Stomach (tissue), 9 donors: ENCODE measurements around the gene HDGFL3. TPM values are rescaled to one million over a fixed set of nuclear protein-coding genes. Genes with fewer than 3 reads are reported as not detected.

Experiments
- DNase-seq, 2 donors: peaks; one replicate each; pipeline versions ENCODE4 v3.0.0 to v3.0.0-alpha.2; 2013 to 2019
- H3K27ac ChIP-seq, 5 donors: fragments of 200-600 bp in 4 of 5; sonication (generic) in 4 of 5; one replicate each; pipeline ENCODE4 v1.5.1; 2013 to 2019; ENCODE audit warnings: mild to moderate bottlenecking in 1 of 5, moderate library complexity in 1 of 5
- H3K27me3 ChIP-seq, 3 donors: fragments of 200-600 bp; sonication (generic); one replicate each; pipeline ENCODE4 v1.5.1; 2017 to 2019; ENCODE audit warnings: mixed run types in 1 of 3
- H3K36me3 ChIP-seq, 4 donors: fragments of 200-600 bp; sonication (generic); 1 replicate in 3 of 4; 2 replicates in 1 of 4; pipeline ENCODE4 v1.5.1; 2016 to 2019
- H3K4me1 ChIP-seq, 4 donors: fragments of 200-600 bp; sonication (generic); one replicate each; pipeline ENCODE4 v1.5.1; 2016 to 2019
- H3K4me3 ChIP-seq, 4 donors: fragments of 200-600 bp; sonication (generic) in 3 of 4; one replicate each; pipeline ENCODE4 v1.5.1; 2016 to 2019; ENCODE audit warnings: mild to moderate bottlenecking in 1 of 4
- H3K9me3 ChIP-seq, 4 donors: fragments of 200-600 bp; sonication (generic); one replicate each; pipeline ENCODE4 v1.5.1; 2016 to 2019
- EP300 ChIP-seq: sonication (generic); formaldehyde crosslinking; IDR thresholded peaks from one replicate; pipeline ENCODE4 v1.6.1; 2017; ENCODE audit warnings: antibody characterized with exemption
- POLR2A ChIP-seq, 4 donors: fragments of 450-650 bp; IDR thresholded peaks; one replicate each; pipeline ENCODE4 v1.6.1; 2016; ENCODE audit warnings: antibody characterized with exemption in 4 of 4, control low read depth in 2 of 4, mild to moderate bottlenecking in 1 of 4, moderate library complexity in 1 of 4
- POLR2AphosphoS5 ChIP-seq, 3 donors: sonication (generic); formaldehyde crosslinking; IDR thresholded peaks; one replicate each; pipeline ENCODE4 v1.6.1; 2016; ENCODE audit warnings: antibody characterized with exemption in 3 of 3
- WGBS, 5 donors: extraction: QIAGEN DNeasy Blood & Tissue Kit in 3 of 5; methylation state at CpG; one replicate each; pipeline versions ENCODE4 v1.1.5 to v1.1.7; 2013 to 2018; 5-methylcytosine and 5-hydroxymethylcytosine counted together
- intact Hi-C: fragments of 100-400 bp; cut with DNase I; formaldehyde crosslinking; loops from one replicate; pipeline ENCODE4 v1.15.1; 2023; ENCODE audit warnings: low total_unique reads
- polyA plus RNA-seq, 3 donors: library from polyadenylated mRNA; stranded (reverse); fragments of 200-250 nt; gene quantifications; one replicate each; pipeline ENCODE4 v1.2.3, GENCODE V29; 2013
- total RNA-seq, 5 donors: library from RNA; depleted of rRNA; stranded (reverse); fragments of >200 nt; gene quantifications; one replicate each; pipeline versions ENCODE4 v1.1.0 to v1.2.3, GENCODE V29; 2014 to 2016
- TF ChIP-seq, protein P1 (sequence below), 7 experiments: fragments of 450-650 bp in 4 of 7; fragments of 200-600 bp in 3 of 7; sonication (generic) in 3 of 7; IDR thresholded peaks; one replicate each; pipeline ENCODE4 v1.5.1; 2016 to 2019; ENCODE audit warnings: antibody characterized with exemption in 7 of 7, control low read depth in 2 of 7, mild to moderate bottlenecking in 1 of 7
- donor health status: healthy with polysubstance abuse.
- donor health status: Bipolar disorder and iron deficiency.
- donor health status: healthy.

HDGFL3 gene
- total and polyA plus RNA-seq, 8 donors, result 4.0 to 110 (median 14.8) TPM

DNA sequence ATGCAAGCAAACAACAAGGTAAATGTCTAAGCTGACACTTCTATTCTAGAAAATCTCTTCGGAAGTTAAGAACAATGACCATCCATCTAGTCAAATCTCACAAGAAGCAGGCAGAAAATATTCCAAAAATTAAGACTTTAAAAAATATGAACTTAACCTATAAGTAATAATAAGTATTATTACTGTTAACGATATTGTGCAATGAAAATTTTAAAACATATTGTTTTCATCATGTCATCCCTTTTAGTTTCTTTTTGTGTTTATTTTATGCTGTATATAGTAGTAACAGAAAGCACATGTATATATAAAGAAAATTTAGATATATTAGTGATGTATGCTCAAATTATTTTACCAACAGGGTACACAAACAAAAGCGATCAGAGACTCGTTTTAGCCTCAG, 4.1 kb downstream of the HDGFL3 start:
- peaks cover 0 to 16% (median 13%) of the 10 kb centered on the region in 3 donors for H3K27me3 ChIP-seq
- no peak overlapping the region for H3K27ac ChIP-seq
- H3K36me3 ChIP-seq, result no peaks in the 10 kb centered on the region
- 88 to 91% (median 88%) methylated on average over 4 of the region's 4 CpGs for WGBS, 5 donors
- TF ChIP-seq POLR2A (IDR thresholded peaks at IDR 0.05) (no peak), POLR2AphosphoS5 (IDR thresholded peaks at IDR 0.05) (no peak), EP300 (no peak)
- TF ChIP-seq, protein P1, sequence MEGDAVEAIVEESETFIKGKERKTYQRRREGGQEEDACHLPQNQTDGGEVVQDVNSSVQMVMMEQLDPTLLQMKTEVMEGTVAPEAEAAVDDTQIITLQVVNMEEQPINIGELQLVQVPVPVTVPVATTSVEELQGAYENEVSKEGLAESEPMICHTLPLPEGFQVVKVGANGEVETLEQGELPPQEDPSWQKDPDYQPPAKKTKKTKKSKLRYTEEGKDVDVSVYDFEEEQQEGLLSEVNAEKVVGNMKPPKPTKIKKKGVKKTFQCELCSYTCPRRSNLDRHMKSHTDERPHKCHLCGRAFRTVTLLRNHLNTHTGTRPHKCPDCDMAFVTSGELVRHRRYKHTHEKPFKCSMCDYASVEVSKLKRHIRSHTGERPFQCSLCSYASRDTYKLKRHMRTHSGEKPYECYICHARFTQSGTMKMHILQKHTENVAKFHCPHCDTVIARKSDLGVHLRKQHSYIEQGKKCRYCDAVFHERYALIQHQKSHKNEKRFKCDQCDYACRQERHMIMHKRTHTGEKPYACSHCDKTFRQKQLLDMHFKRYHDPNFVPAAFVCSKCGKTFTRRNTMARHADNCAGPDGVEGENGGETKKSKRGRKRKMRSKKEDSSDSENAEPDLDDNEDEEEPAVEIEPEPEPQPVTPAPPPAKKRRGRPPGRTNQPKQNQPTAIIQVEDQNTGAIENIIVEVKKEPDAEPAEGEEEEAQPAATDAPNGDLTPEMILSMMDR (IDR thresholded peaks at IDR 0.05), result no peak
- intact Hi-C loops, result no loop called here
- no peak for DNase-seq
- H3K4me3 ChIP-seq, result no peak overlapping the region
- no peaks in the 10 kb centered on the region for H3K9me3 ChIP-seq
- H3K4me1 ChIP-seq, result peaks cover 0 to 63% (median 27%) of the 10 kb centered on the region in 4 donors

DNA sequence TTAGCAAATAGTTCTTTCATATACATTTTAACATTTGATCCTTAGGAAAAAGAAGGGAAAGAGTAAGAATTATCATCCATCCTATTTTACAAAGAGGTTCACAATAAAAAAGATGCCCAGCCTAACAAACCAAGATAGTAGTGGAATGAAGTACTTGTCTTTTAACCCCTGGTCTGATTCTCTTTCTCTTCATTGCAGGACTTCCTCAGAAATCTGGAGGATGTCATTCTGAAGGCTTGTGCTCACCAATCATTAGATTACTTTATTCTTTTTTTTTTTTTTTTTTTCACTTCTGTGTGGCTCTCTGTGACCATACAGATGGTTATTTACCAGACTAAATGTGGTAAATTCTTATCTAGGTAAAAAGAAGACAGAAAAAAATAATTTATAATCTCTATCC, 7.0 kb downstream of the HDGFL3 start:
- Histone ChIP-seq H3K4me3 (no peak overlapping the region), H3K4me1 (peaks cover 0 to 49% (median 13%) of the 10 kb centered on the region in 4 donors), H3K27me3 (no peaks in the 10 kb centered on the region), H3K36me3 (no peaks in the 10 kb centered on the region), H3K27ac (no peak overlapping the region), H3K9me3 (no peaks in the 10 kb centered on the region)
- DNase-seq, result no peak
- intact Hi-C loops, result no loop called here
- TF ChIP-seq EP300, result no peak
- TF ChIP-seq, protein P1 (IDR thresholded peaks at IDR 0.05), result no peak
- no peak for TF ChIP-seq POLR2A (IDR thresholded peaks at IDR 0.05)
- TF ChIP-seq POLR2AphosphoS5 (IDR thresholded peaks at IDR 0.05), result no peak

DNA sequence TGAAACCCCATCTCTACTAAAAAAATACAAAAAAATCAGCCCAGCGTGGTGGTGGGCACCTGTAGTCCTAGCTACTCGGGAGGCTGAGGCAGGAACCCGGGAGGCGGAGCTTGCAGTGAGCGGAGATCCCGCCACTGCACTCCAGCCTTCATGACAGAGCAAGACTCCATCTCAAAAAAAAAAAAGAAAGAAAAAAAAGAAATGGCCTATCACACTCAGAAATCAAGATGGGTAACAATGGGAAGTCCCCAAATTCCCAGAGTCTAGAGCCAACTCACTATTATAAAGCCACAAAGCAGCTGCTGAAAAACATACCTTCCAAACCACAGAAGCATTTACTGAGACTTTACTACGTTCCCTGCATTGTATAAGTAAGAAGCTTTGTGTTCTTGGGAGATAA, 7.5 kb downstream of the HDGFL3 start:
- H3K36me3 ChIP-seq, result no peaks in the 10 kb centered on the region
- H3K4me3 ChIP-seq, result no peak overlapping the region
- H3K27ac ChIP-seq, result no peak overlapping the region
- 87 to 95% (median 89%) methylated on average over 7 of the region's 7 CpGs for WGBS, 5 donors
- TF ChIP-seq, protein P1 (IDR thresholded peaks at IDR 0.05), result no peak
- TF ChIP-seq POLR2A (IDR thresholded peaks at IDR 0.05) (no peak), POLR2AphosphoS5 (IDR thresholded peaks at IDR 0.05) (no peak), EP300 (no peak)
- no peak for DNase-seq
- H3K27me3 ChIP-seq, result no peaks in the 10 kb centered on the region
- intact Hi-C loops, result no loop called here
- peaks cover 0 to 44% (median 11%) of the 10 kb centered on the region in 4 donors for H3K4me1 ChIP-seq
- H3K9me3 ChIP-seq, result no peaks in the 10 kb centered on the region

DNA sequence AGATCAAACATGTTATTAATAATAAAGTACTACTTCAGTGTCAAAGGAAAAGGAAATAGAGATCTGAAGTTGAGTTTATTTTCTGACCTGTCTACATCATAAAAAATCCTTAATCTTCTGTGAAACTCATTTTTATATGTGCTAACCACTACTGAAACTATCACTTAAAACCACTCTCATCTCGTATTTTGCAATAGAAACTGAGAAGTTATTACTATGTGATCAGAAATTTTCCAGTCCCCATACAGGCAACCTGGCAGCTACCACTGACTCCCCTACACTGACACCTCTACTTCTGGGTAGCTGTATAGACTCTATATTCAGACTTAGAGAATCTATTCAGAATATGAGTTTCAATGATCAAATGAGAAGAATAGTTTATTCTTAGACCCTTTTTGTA, 8.3 kb downstream of the HDGFL3 start:
- Histone ChIP-seq H3K27me3 (no peaks in the 10 kb centered on the region), H3K36me3 (no peaks in the 10 kb centered on the region), H3K4me1 (peaks cover 0 to 38% (median 7%) of the 10 kb centered on the region in 4 donors), H3K4me3 (no peak overlapping the region), H3K9me3 (no peaks in the 10 kb centered on the region), H3K27ac (no peak overlapping the region)
- no peak for TF ChIP-seq POLR2A (IDR thresholded peaks at IDR 0.05)
- TF ChIP-seq EP300, result no peak
- TF ChIP-seq POLR2AphosphoS5 (IDR thresholded peaks at IDR 0.05), result no peak
- intact Hi-C loops, result no loop called here
- 74 to 87% (median 81%) methylated on average over 1 of the region's 1 CpG for WGBS, 5 donors
- DNase-seq, result no peak

DNA sequence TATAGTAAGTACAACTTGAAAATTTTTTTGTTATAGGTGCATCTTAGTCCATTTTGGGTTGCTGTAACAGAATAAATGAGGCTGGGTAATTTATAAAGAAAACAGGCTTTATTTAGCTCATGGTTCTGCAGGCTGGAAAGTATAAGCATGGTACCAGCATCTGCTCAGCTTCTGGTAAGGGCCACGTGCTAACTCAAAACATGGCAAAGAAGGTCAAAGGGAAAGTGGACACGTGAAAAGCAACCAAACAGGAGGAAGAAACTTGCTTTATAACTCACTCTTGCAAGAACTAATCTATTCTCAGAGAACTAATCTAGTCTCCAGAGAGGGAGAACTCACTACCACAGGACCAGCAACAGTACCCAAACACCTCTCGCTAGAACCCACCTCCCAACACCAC, 9.1 kb downstream of the HDGFL3 start:
- Histone ChIP-seq H3K9me3 (no peaks in the 10 kb centered on the region), H3K36me3 (no peaks in the 10 kb centered on the region), H3K4me3 (no peak overlapping the region), H3K27ac (no peak overlapping the region), H3K4me1 (peaks cover 0 to 30% (median 7%) of the 10 kb centered on the region in 4 donors), H3K27me3 (no peaks in the 10 kb centered on the region)
- WGBS, 5 donors, result 65 to 71% (median 70%) methylated on average over 3 of the region's 3 CpGs
- TF ChIP-seq POLR2AphosphoS5 (IDR thresholded peaks at IDR 0.05) (no peak), EP300 (no peak), POLR2A (IDR thresholded peaks at IDR 0.05) (no peak)
- TF ChIP-seq, protein P1 (IDR thresholded peaks at IDR 0.05), result no peak
- intact Hi-C loops, result no loop called here
- no peak for DNase-seq
